Activated effector memory CD4-positive, alpha-beta T cell treated with Interleukin-2 at 50 U/mL for 16 hours (primary cell): ENCODE measurements around the gene NRL.

Experiments used
- DNase-seq: peaks from one replicate; pipeline ENCODE4 v3.0.0-alpha.2; 2020

The NRL gene

DNA sequence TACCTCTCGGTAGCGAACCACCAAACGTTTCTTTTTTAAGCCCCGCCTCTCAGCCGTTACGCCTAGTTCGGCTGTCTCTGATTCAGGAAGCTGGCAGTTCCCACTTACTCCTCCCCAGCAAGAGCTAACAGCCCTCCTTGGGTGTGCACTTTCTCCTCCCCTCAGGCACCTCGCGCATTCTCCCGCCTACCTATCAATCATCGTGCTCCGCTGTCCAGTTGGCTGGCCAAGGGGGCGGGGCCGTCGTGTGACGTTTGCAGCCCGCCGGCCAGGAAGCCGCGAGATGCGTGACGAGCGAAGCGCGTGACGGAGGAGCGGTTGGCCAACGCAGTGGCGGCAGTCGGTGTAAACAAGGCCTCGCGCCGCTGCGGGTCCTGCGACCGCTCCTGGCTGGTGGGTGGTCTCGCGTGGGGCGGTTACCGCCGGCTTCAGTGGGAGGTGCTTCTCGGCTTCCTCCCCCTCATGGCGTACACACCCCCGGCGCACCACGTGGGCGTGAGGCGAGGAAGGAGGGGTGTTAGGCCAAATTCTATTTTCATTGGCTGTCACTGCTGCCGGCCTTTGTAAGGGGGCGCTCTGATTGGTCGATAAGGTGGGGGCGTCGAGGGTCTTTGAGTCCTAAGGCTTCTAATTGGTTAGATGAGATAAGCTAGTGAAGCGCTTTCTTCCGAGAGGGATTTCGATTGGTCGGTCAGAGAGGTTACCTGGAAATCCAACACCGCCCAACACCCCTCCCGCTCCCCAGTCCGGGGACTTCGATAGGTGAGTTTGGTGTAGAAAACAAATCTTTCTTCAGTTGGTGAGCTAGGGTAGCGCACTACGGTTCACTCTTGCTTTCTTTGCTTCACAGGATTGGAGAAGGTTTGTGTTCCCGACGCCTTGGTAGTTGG lies at the start of gene NRL, which contains the start of gene DCAF11:
Gene NRL (minus strand): TSS at position 418 of the 890 bp plus-strand sequence. CDS start 32,101 bp downstream, outside the sequence.
Gene DCAF11 (plus strand): TSS at position 246 of the 890 bp plus-strand sequence. CDS start 818 bp downstream, outside the sequence.
- DNase-seq = peak; percentile 98

DNA sequence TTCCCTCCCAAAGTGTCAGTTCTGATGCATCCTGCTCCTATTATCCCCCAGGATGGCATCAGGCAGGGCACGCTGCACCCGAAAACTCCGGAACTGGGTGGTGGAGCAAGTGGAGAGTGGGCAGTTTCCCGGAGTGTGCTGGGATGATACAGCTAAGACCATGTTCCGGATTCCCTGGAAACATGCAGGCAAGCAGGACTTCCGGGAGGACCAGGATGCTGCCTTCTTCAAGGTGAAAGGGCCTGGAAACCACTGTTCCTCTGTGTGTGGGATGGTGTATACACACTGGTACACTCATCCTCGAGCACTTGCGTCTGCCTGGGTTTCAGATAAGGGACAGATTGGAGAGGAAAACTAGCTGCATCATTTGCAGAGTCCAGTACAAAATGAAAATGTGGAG lies 47.3 kb upstream of the NRL start:
- DNase-seq = no peak

- DNase-seq = peak; percentile 95
Measured at GRCh38 chr14:24160850-24161804, 46.4 kb upstream of the NRL start, which contains the start of gene IRF9. IRF9 (plus strand) TSS chr14:24161265; CDS start chr14:24162145, 880 bp downstream.

DNA sequence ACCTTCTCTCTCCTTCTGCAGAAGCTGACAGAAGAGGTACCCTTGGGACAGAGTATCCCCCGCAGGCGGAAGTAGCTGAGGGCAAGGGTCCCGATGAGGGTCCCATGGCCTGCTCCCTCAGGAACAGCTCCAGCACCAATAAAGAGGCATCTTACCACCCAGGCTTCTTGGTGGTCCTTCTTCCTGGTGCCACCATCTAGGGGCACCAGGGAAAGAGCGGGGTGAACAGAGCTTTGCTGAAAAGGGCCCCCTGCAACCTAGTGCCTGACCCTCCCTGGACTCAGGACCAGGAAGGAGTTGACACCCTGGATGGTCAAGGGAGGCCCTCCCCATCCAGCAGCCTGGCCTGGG lies 45.7 kb upstream of the NRL start:
- DNase-seq = no peak

GRCh38 chr14:24159777-24160498 lies 45.2 kb upstream of the NRL start:
- DNase-seq = no peak

DNA sequence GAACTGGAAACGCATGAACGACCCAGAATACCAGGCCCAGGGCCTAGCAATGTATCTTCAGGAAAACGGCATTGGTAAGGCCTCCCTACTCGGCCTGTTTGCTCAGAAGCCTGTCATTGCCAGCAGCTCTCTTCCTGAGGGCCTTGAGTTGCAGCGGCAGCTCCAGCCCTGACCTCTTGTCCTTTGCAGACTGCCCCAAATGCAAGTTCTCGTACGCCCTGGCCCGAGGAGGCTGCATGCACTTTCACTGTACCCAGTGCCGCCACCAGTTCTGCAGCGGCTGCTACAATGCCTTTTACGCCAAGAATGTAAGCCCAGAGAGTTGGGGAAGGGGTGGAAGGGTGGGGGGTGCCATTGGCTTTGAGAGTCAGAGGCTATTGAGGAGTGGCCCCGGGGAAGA lies 42.6 kb upstream of the NRL start:
- no peak for DNase-seq

DNA sequence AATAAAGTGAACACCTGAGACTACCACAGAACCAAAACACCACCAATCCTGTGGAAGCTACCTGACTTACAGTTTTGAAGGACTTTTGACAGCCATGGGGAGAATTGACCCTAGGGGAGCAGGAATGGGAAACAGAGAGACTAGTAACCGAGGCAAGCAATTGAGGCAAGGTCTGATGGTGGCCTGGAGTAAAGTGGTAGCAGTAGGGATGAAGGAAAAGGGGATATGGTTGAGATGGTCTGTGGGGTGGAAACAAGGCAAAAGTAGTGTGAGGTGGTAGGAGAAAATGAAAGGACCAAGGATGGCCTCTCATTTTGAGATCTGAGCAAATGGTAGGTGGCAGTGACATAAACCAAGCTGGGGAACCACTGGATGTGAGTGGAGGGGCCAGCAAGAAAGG lies 42.1 kb upstream of the NRL start:
- DNase-seq = no peak

DNA sequence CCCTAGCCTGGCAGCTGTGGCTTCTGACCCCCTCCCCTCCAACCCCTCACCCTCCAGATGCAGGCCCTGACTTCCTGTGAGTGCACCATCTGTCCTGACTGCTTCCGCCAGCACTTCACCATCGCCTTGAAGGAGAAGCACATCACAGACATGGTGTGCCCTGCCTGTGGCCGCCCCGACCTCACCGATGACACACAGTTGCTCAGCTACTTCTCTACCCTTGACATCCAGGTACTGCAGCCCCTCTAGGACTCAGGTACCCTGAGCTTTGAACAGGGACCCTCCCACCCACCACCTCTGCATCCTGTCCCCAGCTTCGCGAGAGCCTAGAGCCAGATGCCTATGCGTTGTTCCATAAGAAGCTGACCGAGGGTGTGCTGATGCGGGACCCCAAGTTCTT lies 40.4 kb upstream of the NRL start:
- no peak for DNase-seq

DNA sequence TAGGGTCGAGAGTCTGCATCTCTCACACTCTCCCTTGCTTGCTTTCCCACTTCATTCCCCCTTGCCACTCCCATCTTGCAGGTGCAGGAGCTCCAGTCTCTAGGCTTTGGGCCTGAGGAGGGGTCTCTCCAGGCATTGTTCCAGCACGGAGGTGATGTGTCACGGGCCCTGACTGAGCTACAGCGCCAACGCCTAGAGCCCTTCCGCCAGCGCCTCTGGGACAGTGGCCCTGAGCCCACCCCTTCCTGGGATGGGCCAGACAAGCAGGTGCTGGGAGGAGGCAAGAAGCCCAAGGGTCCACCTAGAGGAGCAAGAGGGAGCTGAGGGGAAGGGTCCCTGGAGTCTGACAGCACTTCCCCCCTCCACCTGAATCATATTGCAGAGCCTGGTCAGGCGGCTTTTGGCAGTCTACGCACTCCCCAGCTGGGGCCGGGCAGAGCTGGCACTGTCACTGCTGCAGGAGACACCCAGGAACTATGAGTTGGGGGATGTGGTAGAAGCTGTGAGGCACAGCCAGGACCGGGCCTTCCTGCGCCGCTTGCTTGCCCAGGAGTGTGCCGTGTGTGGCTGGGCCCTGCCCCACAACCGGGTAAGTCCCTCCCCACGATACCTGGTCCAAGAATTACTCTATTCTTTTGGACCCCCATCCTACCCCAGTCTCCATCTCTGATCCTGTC lies 36.8 kb upstream of the NRL start:
- no peak for DNase-seq

- DNase-seq = no peak
Measured at GRCh38 chr14:24150993-24151392, 36.2 kb upstream of the NRL start.

GRCh38 chr14:24150567-24150966 lies 35.8 kb upstream of the NRL start:
- DNase-seq = no peak

- no peak for DNase-seq
Measured at GRCh38 chr14:24150061-24150460, 35.3 kb upstream of the NRL start.

GRCh38 chr14:24149302-24149969 lies 34.7 kb upstream of the NRL start:
- no peak for DNase-seq

DNA sequence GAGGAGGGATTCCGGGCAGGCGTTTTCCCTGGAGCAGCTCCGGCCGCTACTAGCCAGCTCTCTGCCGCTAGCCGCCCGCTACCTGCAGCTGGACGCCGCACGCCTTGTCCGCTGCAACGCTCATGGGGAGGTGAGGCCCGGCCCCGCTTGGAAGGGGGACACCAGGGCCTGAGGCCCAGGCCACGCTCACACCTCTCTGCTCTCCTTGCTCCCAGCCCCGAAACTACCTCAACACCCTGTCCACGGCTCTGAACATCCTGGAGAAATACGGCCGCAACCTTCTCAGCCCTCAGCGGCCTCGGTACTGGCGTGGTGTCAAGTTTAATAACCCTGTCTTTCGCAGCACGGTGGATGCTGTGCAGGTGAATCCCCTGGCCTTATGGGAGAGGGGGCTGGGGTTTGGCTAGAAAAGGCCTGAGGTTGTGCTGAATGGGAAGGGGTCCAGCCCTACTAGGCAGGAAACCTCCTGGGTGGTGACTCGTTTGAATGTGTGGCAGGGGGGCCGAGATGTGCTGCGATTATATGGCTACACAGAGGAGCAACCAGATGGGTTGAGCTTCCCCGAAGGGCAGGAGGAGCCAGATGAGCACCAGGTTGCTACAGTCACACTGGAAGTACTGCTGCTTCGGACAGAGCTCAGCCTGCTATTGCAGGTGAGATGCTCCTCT lies 33.1 kb upstream of the NRL start:
- no peak for DNase-seq

DNA sequence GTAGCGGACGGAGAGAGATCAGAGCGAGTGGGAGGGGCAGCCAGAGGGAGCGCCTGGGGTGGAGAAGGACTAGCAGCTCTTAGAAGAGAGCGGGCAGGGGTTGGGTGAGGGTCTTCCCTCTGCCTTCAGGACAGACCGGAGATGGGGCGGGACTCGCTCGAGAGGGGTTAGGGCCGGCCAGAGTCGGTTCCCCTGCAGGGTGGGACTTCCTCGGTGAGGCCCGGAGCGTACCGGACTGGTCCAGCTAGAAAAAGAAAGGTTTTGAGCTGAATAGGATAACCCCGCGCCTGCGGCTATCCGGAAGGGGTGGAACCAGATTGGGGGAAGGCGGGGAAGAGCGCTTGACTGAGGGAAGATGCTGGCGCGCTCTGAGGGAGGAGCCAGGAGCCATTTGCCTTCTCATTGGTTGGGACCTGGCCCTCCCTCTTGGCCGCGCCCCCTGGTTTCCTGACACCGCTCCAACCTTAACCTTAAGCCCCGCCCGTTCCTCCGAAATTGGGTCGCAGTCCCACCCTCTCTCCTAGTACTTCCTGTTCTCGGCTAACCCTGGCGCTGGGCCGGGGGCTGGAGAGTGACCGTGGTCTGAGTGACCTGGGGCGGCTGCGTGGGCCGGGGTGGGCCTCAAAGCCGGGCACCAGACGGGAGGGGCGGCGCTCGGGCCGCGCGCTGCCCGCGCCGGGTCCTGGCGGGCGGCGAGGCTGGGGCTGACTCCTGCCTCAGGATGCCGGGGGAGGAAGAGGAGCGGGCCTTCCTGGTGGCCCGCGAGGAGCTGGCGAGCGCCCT lies 32.4 kb upstream of the NRL start, which contains the start of gene RNF31:
Gene RNF31 (plus strand): TSS at position 521 of the 783 bp plus-strand sequence. CDS start 201 bp downstream, at position 722.
- peak; percentile 97 for DNase-seq

GRCh38 chr14:24146453-24146977 lies 31.8 kb upstream of the NRL start, which contains the start of gene PSME2:
PSME2 (minus strand) TSS chr14:24146610; CDS start chr14:24146581, 29 bp downstream.
- DNase-seq = peak; percentile 74

DNA sequence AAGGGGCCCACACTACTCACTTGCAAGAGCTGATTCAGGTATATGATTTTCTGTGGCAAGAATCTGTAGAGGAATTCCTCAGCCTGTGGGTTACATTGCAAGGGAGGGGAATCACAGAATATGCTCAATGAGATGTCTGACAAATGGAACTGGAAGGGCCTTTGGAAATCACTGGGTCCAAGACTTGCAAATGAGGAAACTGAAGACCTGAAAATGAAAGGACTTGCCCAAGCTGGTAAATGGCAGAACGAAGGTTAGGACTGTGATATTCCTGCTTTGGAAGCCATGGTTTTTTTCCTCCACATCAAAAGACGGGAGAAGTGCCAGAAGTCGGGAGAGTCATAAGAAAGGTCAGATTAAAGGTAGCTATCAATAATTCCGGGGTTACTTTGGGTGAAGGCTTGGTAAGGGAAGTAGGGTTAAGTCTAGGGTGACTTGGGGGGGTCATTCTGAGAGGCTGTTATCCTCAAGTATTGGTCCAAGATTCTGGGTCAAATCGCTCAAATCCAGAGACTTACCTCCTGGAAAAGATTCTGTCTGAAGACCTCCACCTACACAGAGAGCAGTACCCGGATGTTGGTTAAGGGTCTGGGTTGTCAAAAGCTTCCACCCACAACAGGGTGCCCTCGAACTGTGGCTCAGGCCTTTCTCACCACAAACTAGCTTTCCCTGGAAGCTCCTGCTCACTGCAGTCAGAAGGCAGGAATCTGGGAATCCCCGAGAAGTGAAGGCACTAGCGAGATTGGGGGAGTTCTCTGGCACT lies 31.1 kb upstream of the NRL start:
- no peak for DNase-seq

DNA sequence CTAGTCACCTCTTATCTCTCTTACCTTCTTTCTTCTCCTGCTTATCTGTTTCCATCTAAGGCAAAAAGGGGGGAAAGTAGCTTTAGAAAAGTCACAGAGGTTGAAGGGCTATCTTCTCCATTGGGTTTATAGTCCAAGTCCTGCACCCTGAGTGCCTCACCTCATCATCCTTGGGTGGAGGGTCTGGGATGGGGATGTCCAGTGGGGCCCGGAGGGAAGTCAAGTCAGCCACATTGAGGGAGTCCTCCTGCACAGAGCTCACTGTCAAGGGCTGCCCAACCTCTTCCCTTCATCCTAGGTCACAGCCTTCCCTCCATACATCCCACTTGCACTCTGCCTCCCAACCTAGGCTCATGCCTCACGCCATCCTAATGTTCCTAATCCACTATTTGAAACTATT lies 30.5 kb upstream of the NRL start:
- DNase-seq = no peak

DNA sequence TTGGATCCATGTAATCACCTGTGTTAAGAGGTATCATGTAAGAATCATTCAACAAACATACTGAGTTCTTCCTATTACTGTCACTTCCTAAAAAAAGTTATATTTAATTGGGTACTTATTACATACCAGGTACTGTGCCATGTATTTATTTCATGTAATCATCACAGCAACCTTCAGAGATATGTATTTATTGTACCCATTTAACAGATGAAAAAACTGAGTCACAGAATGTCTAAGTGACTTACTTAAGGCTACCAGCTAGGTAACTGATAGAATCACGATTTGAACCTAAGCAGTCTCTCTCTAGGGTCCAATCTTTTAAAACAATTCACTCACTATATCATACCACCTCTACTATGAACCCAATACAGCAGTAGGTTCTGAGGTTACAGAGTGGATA lies 29.7 kb upstream of the NRL start:
- DNase-seq = no peak
